Heart left ventricle (tissue), 13 donors: ENCODE data around the gene SPEM3.

Experiments
- POLR2A ChIP-seq, 2 donors: fragments of 450-650 bp; IDR thresholded peaks; one replicate each; pipeline ENCODE4 v1.6.1; 2017; ENCODE audit warnings: antibody characterized with exemption in 2 of 2, mild to moderate bottlenecking in 2 of 2, moderate library complexity in 2 of 2
- TF ChIP-seq, protein P1 (sequence below), 12 donors: fragments of 200-600 bp; sonication (generic) in 4 of 12; IDR thresholded peaks; one replicate each; pipeline versions ENCODE4 v1.5.0 to v1.8.0; 2018 to 2022; ENCODE audit warnings: antibody characterized with exemption in 12 of 12, mild to moderate bottlenecking in 5 of 12
- donor health status: ischemic (EF 13 %, LVEDD 7.1; RV severe dilation, severe dysfunction).
- donor health status: DM: no; HTN: yes; CAD: no.
- donor health status: DM: no; HTN: no; CAD: no.
- donor health status: ischemic (EF 25% LVEDD 6.9; RV normal size, moderate dysfunction).
- donor health status: ischemic (EF 25% LVEDD 5.7; RV mildly dilated, moderate dysfunction).
- donor health status: ischemic (EF 35%, LVEDD 5.7; RV mildly dilated, moderate dysfunction).
- donor health status: nonischemic (EF 11% LVEDD 7.7; RV severe dilation, severe dysfunction).
- donor health status: DM: yes; HTN: yes; CAD: no.
- donor health status: PGD.
- donor health status: ischemic (EF 29% LVEDD 5.4; RV normal size, mild dysfunction).
- donor health status: nonischemic (EF 23%, LVEDD 6.1; RV moderate dilation, normal function).

DNA sequence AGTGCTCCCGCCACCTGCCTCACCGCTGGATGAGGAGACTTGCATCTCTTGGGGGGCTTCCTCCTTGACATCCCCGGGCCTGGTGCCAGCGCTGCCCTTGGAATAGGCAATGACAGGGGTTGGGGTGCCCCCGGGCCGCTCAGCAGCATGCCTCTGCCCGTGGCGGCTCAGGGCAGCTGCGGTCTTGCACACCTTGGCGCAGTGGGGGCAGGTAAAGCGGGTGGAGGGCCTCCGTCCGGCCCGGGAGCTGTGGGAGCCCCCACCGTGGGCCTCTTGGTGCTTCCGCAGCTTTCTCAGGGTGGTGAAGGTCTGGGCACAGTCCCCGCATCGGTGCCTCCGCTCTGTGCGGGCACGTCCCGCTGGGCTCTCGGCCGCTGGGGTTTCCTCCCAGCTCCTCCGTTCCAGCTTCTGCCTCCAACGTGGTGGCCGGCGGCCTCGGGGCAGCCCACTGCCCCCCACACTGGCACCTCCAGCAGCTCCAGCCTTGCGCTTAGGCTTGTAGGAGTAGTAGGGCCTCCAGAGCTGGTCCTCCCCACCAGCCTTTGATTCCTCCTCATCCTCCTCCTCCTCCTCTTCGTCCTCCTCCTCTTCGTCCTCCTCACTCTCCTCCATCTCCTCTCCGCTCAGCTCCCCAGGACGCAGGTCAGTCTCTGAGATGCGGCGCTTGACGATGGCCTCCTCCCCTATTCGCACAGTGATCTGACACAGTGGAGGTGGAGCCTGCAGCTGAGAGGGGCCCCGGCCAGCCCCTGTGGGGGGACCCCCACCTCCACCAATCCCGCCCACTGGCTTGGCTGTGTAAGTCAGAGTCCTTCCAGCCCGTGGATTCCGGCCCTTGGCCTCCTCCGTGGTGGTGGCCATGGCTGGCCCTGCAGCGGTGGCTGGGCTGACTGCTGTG lies 34.1 kb downstream of the SPEM3 start:
- TF ChIP-seq, protein P1, sequence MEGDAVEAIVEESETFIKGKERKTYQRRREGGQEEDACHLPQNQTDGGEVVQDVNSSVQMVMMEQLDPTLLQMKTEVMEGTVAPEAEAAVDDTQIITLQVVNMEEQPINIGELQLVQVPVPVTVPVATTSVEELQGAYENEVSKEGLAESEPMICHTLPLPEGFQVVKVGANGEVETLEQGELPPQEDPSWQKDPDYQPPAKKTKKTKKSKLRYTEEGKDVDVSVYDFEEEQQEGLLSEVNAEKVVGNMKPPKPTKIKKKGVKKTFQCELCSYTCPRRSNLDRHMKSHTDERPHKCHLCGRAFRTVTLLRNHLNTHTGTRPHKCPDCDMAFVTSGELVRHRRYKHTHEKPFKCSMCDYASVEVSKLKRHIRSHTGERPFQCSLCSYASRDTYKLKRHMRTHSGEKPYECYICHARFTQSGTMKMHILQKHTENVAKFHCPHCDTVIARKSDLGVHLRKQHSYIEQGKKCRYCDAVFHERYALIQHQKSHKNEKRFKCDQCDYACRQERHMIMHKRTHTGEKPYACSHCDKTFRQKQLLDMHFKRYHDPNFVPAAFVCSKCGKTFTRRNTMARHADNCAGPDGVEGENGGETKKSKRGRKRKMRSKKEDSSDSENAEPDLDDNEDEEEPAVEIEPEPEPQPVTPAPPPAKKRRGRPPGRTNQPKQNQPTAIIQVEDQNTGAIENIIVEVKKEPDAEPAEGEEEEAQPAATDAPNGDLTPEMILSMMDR (IDR thresholded peaks at IDR 0.05), result no peak
- TF ChIP-seq POLR2A (IDR thresholded peaks at IDR 0.05), result no peak
